ENCODE results near the gene MYO5C. TPM values are rescaled to one million over a fixed set of nuclear protein-coding genes. Genes with fewer than 3 reads are reported as not detected.

Gene MYO5C
- polyA plus RNA-seq, 2 donors = 4.9 to 5.4 TPM

- Histone ChIP-seq H3K27me3 (ENCODE audit: control insufficient read depth in 1 of 2, insufficient read depth in 2 of 2, low read length in 2 of 2) (no peaks in the 10 kb centered on the region), H3K4me1 (ENCODE audit: control insufficient read depth in 2 of 2, insufficient read depth in 2 of 2, low read length in 1 of 2) (peaks cover 0 to 3% of the 10 kb centered on the region in 2 donors), H3K9me3 (ENCODE audit: control insufficient read depth in 2 of 2, insufficient read depth in 1 of 2, low read depth in 1 of 2, low read length in 1 of 2) (no peaks in the 10 kb centered on the region), H3K27ac (ENCODE audit: low read depth in 2 of 2, low read length in 1 of 2) (no peak overlapping the region), H3K4me3 (ENCODE audit: low read depth in 1 of 2, low read length in 2 of 2) (no peak overlapping the region), H3K36me3 (ENCODE audit: control insufficient read depth in 2 of 2, insufficient read depth in 2 of 2, low read length in 1 of 2) (peaks cover 0 to 7% of the 10 kb centered on the region in 2 donors)
- 93 to 94% methylated on average over 14 of the region's 14 CpGs for WGBS, 2 donors
Measured at GRCh38 chr15:52282418-52282817, 13.2 kb downstream of the MYO5C start.

- Histone ChIP-seq H3K4me3 (ENCODE audit: low read depth in 1 of 2, low read length in 2 of 2) (no peak overlapping the region), H3K4me1 (ENCODE audit: control insufficient read depth in 2 of 2, insufficient read depth in 2 of 2, low read length in 1 of 2) (peaks cover 0 to 3% of the 10 kb centered on the region in 2 donors), H3K27ac (ENCODE audit: low read depth in 2 of 2, low read length in 1 of 2) (no peak overlapping the region), H3K9me3 (ENCODE audit: control insufficient read depth in 2 of 2, insufficient read depth in 1 of 2, low read depth in 1 of 2, low read length in 1 of 2) (no peaks in the 10 kb centered on the region), H3K36me3 (ENCODE audit: control insufficient read depth in 2 of 2, insufficient read depth in 2 of 2, low read length in 1 of 2) (peaks cover 0 to 7% of the 10 kb centered on the region in 2 donors), H3K27me3 (ENCODE audit: control insufficient read depth in 1 of 2, insufficient read depth in 2 of 2, low read length in 2 of 2) (no peaks in the 10 kb centered on the region)
- 72 to 87% methylated on average over 10 of the region's 10 CpGs for WGBS, 2 donors
Measured at GRCh38 chr15:52281085-52282035, 14.2 kb downstream of the MYO5C start.

GRCh38 chr15:52280326-52281084 lies 15.1 kb downstream of the MYO5C start:
- WGBS, 2 donors = 76 to 91% methylated on average over 11 of the region's 11 CpGs
- peaks cover 0 to 3% of the 10 kb centered on the region in 2 donors for H3K4me1 ChIP-seq (ENCODE audit: control insufficient read depth in 2 of 2, insufficient read depth in 2 of 2, low read length in 1 of 2)

DNA sequence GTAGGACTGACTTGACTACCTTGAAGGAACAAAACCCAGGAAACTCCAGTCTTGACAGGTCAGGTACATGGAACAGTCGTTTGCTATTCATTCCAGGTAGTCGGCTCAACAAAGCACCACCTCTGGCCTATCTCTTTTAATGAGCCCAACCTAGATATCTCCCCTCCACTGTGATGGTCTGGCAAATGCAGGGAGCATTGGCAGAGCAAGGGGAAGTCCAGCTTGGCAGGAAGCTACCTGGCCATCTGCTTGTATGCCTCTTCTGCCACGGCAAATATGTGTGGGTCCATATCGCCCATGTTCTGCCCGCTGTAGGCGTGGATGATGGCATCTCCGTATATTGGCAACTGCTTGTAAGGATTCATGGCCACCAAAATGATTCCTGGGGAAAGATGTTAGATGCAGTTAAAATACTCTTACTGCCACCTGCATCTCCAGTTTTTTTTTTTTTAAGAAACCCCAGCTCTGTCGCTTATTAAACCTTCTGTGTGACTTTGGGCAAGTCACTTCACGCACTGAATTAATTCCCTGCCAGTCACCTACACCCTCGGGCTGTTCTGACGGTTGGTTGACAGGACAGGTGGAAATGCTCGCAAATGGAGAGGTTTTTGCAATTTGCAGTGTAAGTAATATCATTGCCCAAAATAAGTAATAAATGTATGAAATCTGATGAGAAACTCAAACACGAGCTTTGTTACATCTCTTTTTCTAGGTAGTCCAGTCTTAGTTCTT lies 16.8 kb downstream of the MYO5C start:
- 67 to 71% methylated on average over 13 of the region's 13 CpGs for WGBS, 2 donors
- H3K4me1 ChIP-seq (ENCODE audit: control insufficient read depth in 2 of 2, insufficient read depth in 2 of 2, low read length in 1 of 2) = peaks cover 0 to 3% of the 10 kb centered on the region in 2 donors
- H3K4me3 ChIP-seq (ENCODE audit: low read depth in 1 of 2, low read length in 2 of 2) = no peak overlapping the region
- H3K9me3 ChIP-seq (ENCODE audit: control insufficient read depth in 2 of 2, insufficient read depth in 1 of 2, low read depth in 1 of 2, low read length in 1 of 2) = no peaks in the 10 kb centered on the region
- peaks cover 0 to 7% of the 10 kb centered on the region in 2 donors for H3K36me3 ChIP-seq (ENCODE audit: control insufficient read depth in 2 of 2, insufficient read depth in 2 of 2, low read length in 1 of 2)
- no peak overlapping the region for H3K27ac ChIP-seq (ENCODE audit: low read depth in 2 of 2, low read length in 1 of 2)
- H3K27me3 ChIP-seq (ENCODE audit: control insufficient read depth in 1 of 2, insufficient read depth in 2 of 2, low read length in 2 of 2) = no peaks in the 10 kb centered on the region

More at GRCh38 chr15:52280326-52281084, 15.1 kb downstream of the MYO5C start:
- Histone ChIP-seq H3K27ac (ENCODE audit: low read depth in 2 of 2, low read length in 1 of 2) (no peak overlapping the region), H3K27me3 (ENCODE audit: control insufficient read depth in 1 of 2, insufficient read depth in 2 of 2, low read length in 2 of 2) (no peaks in the 10 kb centered on the region), H3K36me3 (ENCODE audit: control insufficient read depth in 2 of 2, insufficient read depth in 2 of 2, low read length in 1 of 2) (peaks cover 0 to 7% of the 10 kb centered on the region in 2 donors), H3K4me3 (ENCODE audit: low read depth in 1 of 2, low read length in 2 of 2) (no peak overlapping the region), H3K9me3 (ENCODE audit: control insufficient read depth in 2 of 2, insufficient read depth in 1 of 2, low read depth in 1 of 2, low read length in 1 of 2) (no peaks in the 10 kb centered on the region)

- WGBS, 2 donors = 80 to 86% methylated on average over 3 of the region's 3 CpGs
- Histone ChIP-seq H3K27me3 (ENCODE audit: control insufficient read depth in 1 of 2, insufficient read depth in 2 of 2, low read length in 2 of 2) (no peaks in the 10 kb centered on the region), H3K36me3 (ENCODE audit: control insufficient read depth in 2 of 2, insufficient read depth in 2 of 2, low read length in 1 of 2) (peaks cover 0 to 5% of the 10 kb centered on the region in 2 donors), H3K4me1 (ENCODE audit: control insufficient read depth in 2 of 2, insufficient read depth in 2 of 2, low read length in 1 of 2) (peaks cover 0 to 3% of the 10 kb centered on the region in 2 donors), H3K9me3 (ENCODE audit: control insufficient read depth in 2 of 2, insufficient read depth in 1 of 2, low read depth in 1 of 2, low read length in 1 of 2) (no peaks in the 10 kb centered on the region), H3K27ac (ENCODE audit: low read depth in 2 of 2, low read length in 1 of 2) (no peak overlapping the region), H3K4me3 (ENCODE audit: low read depth in 1 of 2, low read length in 2 of 2) (no peak overlapping the region)
Measured at GRCh38 chr15:52278135-52278534, 17.5 kb downstream of the MYO5C start.

- no peaks in the 10 kb centered on the region for H3K9me3 ChIP-seq (ENCODE audit: control insufficient read depth in 2 of 2, insufficient read depth in 1 of 2, low read depth in 1 of 2, low read length in 1 of 2)
- WGBS, 2 donors = 93 to 94% methylated on average over 9 of the region's 9 CpGs
- H3K36me3 ChIP-seq (ENCODE audit: control insufficient read depth in 2 of 2, insufficient read depth in 2 of 2, low read length in 1 of 2) = peaks cover 0 to 5% of the 10 kb centered on the region in 2 donors
Measured at GRCh38 chr15:52277575-52277974, 18.0 kb downstream of the MYO5C start.

GRCh38 chr15:52276256-52276770 lies 19.3 kb downstream of the MYO5C start:
- no peaks in the 10 kb centered on the region for H3K36me3 ChIP-seq (ENCODE audit: control insufficient read depth in 2 of 2, insufficient read depth in 2 of 2, low read length in 1 of 2)
- peaks cover 0 to 3% of the 10 kb centered on the region in 2 donors for H3K4me1 ChIP-seq (ENCODE audit: control insufficient read depth in 2 of 2, insufficient read depth in 2 of 2, low read length in 1 of 2)
- no peaks in the 10 kb centered on the region for H3K27me3 ChIP-seq (ENCODE audit: control insufficient read depth in 1 of 2, insufficient read depth in 2 of 2, low read length in 2 of 2)
- WGBS, 2 donors = 91 to 93% methylated on average over 7 of the region's 7 CpGs
- H3K27ac ChIP-seq (ENCODE audit: low read depth in 2 of 2, low read length in 1 of 2) = no peak overlapping the region
- no peaks in the 10 kb centered on the region for H3K9me3 ChIP-seq (ENCODE audit: control insufficient read depth in 2 of 2, insufficient read depth in 1 of 2, low read depth in 1 of 2, low read length in 1 of 2)
- no peak overlapping the region for H3K4me3 ChIP-seq (ENCODE audit: low read depth in 1 of 2, low read length in 2 of 2)

More at GRCh38 chr15:52277575-52277974, 18.0 kb downstream of the MYO5C start:
- Histone ChIP-seq H3K4me1 (ENCODE audit: control insufficient read depth in 2 of 2, insufficient read depth in 2 of 2, low read length in 1 of 2) (peaks cover 0 to 3% of the 10 kb centered on the region in 2 donors), H3K4me3 (ENCODE audit: low read depth in 1 of 2, low read length in 2 of 2) (no peak overlapping the region), H3K27ac (ENCODE audit: low read depth in 2 of 2, low read length in 1 of 2) (no peak overlapping the region), H3K27me3 (ENCODE audit: control insufficient read depth in 1 of 2, insufficient read depth in 2 of 2, low read length in 2 of 2) (no peaks in the 10 kb centered on the region)

DNA sequence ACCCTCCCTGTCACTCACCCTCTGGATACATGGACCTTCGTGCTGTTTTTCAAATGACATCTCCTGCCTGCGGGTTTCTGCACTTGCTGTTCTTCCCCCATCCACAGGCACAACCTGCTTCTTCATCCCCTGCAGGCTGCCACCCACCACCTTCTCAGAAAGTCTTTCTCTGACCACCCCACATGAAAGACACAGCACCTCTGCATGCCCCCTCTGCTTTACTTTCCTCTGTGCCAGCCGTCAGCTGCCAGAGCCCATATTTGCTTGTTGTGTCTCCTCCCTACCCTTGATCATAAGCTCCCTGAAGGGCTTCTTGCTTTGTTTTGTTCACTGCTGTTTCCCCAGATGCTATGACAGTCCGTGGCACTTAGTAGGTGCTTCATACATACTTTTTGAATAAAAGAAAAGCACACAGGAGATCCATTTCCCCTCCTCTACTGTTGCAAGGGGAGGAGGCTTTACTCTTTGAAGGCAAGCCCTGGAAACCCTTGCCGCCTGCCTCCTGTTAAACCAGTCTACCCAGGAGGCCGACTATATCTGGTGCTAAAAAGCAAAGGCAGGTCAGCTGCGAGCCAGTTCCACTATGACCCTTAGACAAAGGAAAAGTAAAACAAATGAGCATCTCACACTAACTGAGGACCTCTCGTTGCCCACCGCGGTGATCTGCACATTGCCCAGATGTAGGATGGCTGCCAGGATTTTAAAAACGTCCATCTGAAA lies 31.9 kb downstream of the MYO5C start:
- Histone ChIP-seq H3K4me3 (ENCODE audit: low read depth in 1 of 2, low read length in 2 of 2) (no peak overlapping the region), H3K9me3 (ENCODE audit: control insufficient read depth in 2 of 2, insufficient read depth in 1 of 2, low read depth in 1 of 2, low read length in 1 of 2) (no peaks in the 10 kb centered on the region), H3K27ac (ENCODE audit: low read depth in 2 of 2, low read length in 1 of 2) (no peak overlapping the region), H3K4me1 (ENCODE audit: control insufficient read depth in 2 of 2, insufficient read depth in 2 of 2, low read length in 1 of 2) (peaks cover 0 to 4% of the 10 kb centered on the region in 2 donors), H3K36me3 (ENCODE audit: control insufficient read depth in 2 of 2, insufficient read depth in 2 of 2, low read length in 1 of 2) (peaks cover 0 to 20% of the 10 kb centered on the region in 2 donors), H3K27me3 (ENCODE audit: control insufficient read depth in 1 of 2, insufficient read depth in 2 of 2, low read length in 2 of 2) (no peaks in the 10 kb centered on the region)
- 79 to 85% methylated on average over 11 of the region's 11 CpGs for WGBS, 2 donors

Data from esophagus (tissue), 2 donors.